ENCODE results near the gene WDR70.

DNA sequence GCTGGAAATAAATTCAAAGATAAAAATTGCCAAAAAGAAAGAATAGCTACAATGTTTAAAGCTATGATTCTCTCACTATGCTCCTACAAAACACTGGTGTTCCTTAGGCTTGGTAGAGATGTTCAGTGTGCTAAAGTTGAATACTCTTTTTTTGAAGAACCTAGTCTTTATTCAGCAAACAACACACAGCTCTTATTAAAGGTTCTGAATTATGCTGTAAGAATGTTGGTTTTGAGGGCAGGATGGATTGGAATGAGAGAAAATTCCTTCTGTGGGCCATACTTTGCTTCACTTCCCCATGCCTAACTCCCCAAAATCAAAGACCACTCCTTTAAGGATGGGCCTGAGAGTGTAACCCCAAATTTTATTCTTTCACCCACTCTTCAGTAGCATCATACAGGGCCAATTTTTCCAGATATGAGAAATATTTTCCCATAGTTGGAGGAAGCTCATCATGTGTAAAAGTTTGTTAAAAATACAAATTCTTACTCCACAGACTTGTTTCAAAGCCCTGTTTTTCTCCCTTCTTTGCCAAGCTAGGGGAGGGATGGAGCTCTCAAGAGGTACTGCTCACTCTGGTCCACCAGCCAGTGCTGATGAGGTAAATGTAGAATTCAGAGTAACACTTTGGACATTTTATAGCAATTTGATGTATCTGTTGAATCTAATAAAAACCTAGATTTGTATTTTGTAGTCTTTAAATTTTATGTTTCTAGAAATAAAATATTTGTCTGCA, 361.4 kb downstream of the WDR70 start:
- TF ChIP-seq POLR2A (IDR thresholded peaks at IDR 0.05; ENCODE audit: low read depth, low read length) = no peak
- no peak for TF ChIP-seq ZNF207 (IDR thresholded peaks at IDR 0.05; ENCODE audit: borderline replicate concordance)
- no peak for TF ChIP-seq POLR2AphosphoS5 (IDR thresholded peaks at IDR 0.05; ENCODE audit: low read length)
- TF ChIP-seq MAX (IDR thresholded peaks at IDR 0.05; ENCODE audit: low read depth, low read length) = no peak
- TF ChIP-seq SREBF1 (IDR thresholded peaks at IDR 0.05; ENCODE audit: low read length) = no peak
- no peak for TF ChIP-seq ZNF274 (IDR thresholded peaks at IDR 0.05; ENCODE audit: insufficient read depth, insufficient read length)
- no peak for TF ChIP-seq WRNIP1 (IDR thresholded peaks at IDR 0.05; ENCODE audit: borderline replicate concordance, low read depth, low read length)
- TF ChIP-seq EZH2 (IDR thresholded peaks at IDR 0.05; ENCODE audit: borderline replicate concordance, control insufficient read depth, low read depth, low read length) = no peak
- TF ChIP-seq, protein P1, sequence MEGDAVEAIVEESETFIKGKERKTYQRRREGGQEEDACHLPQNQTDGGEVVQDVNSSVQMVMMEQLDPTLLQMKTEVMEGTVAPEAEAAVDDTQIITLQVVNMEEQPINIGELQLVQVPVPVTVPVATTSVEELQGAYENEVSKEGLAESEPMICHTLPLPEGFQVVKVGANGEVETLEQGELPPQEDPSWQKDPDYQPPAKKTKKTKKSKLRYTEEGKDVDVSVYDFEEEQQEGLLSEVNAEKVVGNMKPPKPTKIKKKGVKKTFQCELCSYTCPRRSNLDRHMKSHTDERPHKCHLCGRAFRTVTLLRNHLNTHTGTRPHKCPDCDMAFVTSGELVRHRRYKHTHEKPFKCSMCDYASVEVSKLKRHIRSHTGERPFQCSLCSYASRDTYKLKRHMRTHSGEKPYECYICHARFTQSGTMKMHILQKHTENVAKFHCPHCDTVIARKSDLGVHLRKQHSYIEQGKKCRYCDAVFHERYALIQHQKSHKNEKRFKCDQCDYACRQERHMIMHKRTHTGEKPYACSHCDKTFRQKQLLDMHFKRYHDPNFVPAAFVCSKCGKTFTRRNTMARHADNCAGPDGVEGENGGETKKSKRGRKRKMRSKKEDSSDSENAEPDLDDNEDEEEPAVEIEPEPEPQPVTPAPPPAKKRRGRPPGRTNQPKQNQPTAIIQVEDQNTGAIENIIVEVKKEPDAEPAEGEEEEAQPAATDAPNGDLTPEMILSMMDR (IDR thresholded peaks at IDR 0.05 in 2 of 3, conservative IDR thresholded peaks at IDR 0.05 in 1 of 3; ENCODE audit: control insufficient read depth in 2 of 3, extremely low read depth in 1 of 3, insufficient read depth in 1 of 3, low read depth in 3 of 3, low read length in 3 of 3) = no peak
- TF ChIP-seq SIN3A (IDR thresholded peaks at IDR 0.05; ENCODE audit: low read depth, low read length) = no peak
- TF ChIP-seq, protein P2, sequence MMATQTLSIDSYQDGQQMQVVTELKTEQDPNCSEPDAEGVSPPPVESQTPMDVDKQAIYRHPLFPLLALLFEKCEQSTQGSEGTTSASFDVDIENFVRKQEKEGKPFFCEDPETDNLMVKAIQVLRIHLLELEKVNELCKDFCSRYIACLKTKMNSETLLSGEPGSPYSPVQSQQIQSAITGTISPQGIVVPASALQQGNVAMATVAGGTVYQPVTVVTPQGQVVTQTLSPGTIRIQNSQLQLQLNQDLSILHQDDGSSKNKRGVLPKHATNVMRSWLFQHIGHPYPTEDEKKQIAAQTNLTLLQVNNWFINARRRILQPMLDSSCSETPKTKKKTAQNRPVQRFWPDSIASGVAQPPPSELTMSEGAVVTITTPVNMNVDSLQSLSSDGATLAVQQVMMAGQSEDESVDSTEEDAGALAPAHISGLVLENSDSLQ (IDR thresholded peaks at IDR 0.05) = no peak
- no peak for TF ChIP-seq RELA (IDR thresholded peaks at IDR 0.05; ENCODE audit: borderline replicate concordance, partially characterized antibody)
- no peak for TF ChIP-seq SMARCA5 (IDR thresholded peaks at IDR 0.05)
- no peak for TF ChIP-seq USF1 (IDR thresholded peaks at IDR 0.05; ENCODE audit: borderline replicate concordance, extremely low read length, insufficient read depth, low read depth, low read length)

Data from GM12878 (cell line).